Muscle of leg (tissue), 9 donors: ENCODE measurements around the gene SLC22A14. TPM values are rescaled to one million over a fixed set of nuclear protein-coding genes. Genes with fewer than 3 reads are reported as not detected.

Experiments used
- polyA plus RNA-seq, 8 donors: library from polyadenylated mRNA; unstranded; fragments of 120-200 nt; gene quantifications; one replicate each; pipeline versions ENCODE4 v1.2.1 to v1.2.3, GENCODE V29; 2013; ENCODE audit warnings: inconsistent platforms in 1 of 8, low replicate concordance in 1 of 8; ENCODE audit not compliant: insufficient read length in 8 of 8, insufficient read depth in 1 of 8
- total RNA-seq: library from RNA; stranded (reverse); fragments of 120-200 nt; gene quantifications from one replicate; pipeline ENCODE4 v1.2.4, GENCODE V29; 2013

The SLC22A14 gene
- total and polyA plus RNA-seq, 9 donors = 0.09 to 0.25 (median 0.18) TPM

Other genes with a start within 250 kb of the SLC22A14 start
- 0.22 TPM for gene DLEC1, start 243.1 kb upstream of the SLC22A14 start, total RNA-seq
- under 1 TPM; 0.17 to 0.87 (median 0.34) TPM for gene DLEC1, start 243.1 kb upstream of the SLC22A14 start, polyA plus RNA-seq
- gene ACAA1, start 145.2 kb upstream of the SLC22A14 start, total RNA-seq = 11.7 TPM
- 10 to 100 TPM; 31.4 to 35.8 (median 33.7) TPM for gene ACAA1, start 145.2 kb upstream of the SLC22A14 start, polyA plus RNA-seq
- 3.9 TPM for gene MYD88, start 143.6 kb upstream of the SLC22A14 start, total RNA-seq
- gene MYD88, start 143.6 kb upstream of the SLC22A14 start, polyA plus RNA-seq = 10 to 100 TPM; 17.5 to 31.2 (median 23.0) TPM
- 25.5 TPM for gene OXSR1, start 116.8 kb upstream of the SLC22A14 start, total RNA-seq
- 10 to 100 TPM; 30.5 to 36.5 (median 33.3) TPM for gene OXSR1, start 116.8 kb upstream of the SLC22A14 start, polyA plus RNA-seq
- 0.22 TPM for gene SLC22A13, start 16.5 kb upstream of the SLC22A14 start, total RNA-seq
- gene SLC22A13, start 16.5 kb upstream of the SLC22A14 start, polyA plus RNA-seq = under 1 TPM in 6 of 8 donors, not detected in 2; 0.08 to 0.17 (median 0.12) TPM
- 3.3 TPM for gene XYLB, start 64.5 kb downstream of the SLC22A14 start, total RNA-seq
- gene XYLB, start 64.5 kb downstream of the SLC22A14 start, polyA plus RNA-seq = 1 to 10 TPM; 1.9 to 4.7 (median 3.3) TPM
- gene ACVR2B, start 171.6 kb downstream of the SLC22A14 start, total RNA-seq = 17.6 TPM
- 10 to 100 TPM in 6 of 8 donors, 1 to 10 TPM in 2; 7.9 to 16.0 (median 13.0) TPM for gene ACVR2B, start 171.6 kb downstream of the SLC22A14 start, polyA plus RNA-seq
- 11.3 TPM for gene EXOG, start 214.0 kb downstream of the SLC22A14 start, total RNA-seq
- gene EXOG, start 214.0 kb downstream of the SLC22A14 start, polyA plus RNA-seq = 10 to 100 TPM; 11.0 to 24.1 (median 15.6) TPM